ENCODE results near the gene THY1.
"Not testable (repeated sequence)": the region's sequence is repeated elsewhere in the genome, so short reads cannot be mapped to it uniquely, and the experiment has no call there.

THY1 gene

DNA sequence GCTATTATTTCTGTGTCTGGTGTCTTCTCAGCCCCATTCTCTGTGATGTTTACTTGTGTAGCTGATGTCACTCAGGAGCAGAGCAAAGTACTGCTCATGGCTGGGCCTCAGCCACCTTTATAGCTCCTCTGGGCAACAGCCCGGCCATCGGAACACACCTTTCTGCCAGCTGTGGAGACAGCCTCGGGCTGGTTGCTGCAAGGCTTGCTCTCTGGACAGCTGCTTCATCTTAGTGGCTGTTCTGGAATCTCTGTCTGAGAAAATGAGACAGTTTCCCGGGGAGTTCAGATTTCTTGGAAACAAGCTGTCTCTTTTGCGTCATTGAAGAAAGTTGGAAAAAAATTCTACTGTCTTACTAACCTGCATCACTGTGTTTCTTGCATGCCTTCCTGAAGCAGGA is 20.0 kb downstream of the THY1 start:
- Histone ChIP-seq H3K36me3 (ENCODE audit: control insufficient read depth, insufficient read depth, low read length) (no peaks in the 10 kb centered on the region), H3K4me3 (ENCODE audit: low read depth, low read length) (no peak overlapping the region), H3K9ac (ENCODE audit: low read depth, low read length) (no peak overlapping the region), H3K27me3 (ENCODE audit: control insufficient read depth, insufficient read depth, low read length) (no peaks in the 10 kb centered on the region), H3K27ac (ENCODE audit: low read depth, low read length) (no peak overlapping the region), H3K9me3 (ENCODE audit: control insufficient read depth, insufficient read depth, low read length) (0 out of 2 replicates have a peak, but pooled peaks cover 5% of the 10 kb centered on the region), H3K4me1 (ENCODE audit: control insufficient read depth, insufficient read depth, low read length) (no peaks in the 10 kb centered on the region)

DNA sequence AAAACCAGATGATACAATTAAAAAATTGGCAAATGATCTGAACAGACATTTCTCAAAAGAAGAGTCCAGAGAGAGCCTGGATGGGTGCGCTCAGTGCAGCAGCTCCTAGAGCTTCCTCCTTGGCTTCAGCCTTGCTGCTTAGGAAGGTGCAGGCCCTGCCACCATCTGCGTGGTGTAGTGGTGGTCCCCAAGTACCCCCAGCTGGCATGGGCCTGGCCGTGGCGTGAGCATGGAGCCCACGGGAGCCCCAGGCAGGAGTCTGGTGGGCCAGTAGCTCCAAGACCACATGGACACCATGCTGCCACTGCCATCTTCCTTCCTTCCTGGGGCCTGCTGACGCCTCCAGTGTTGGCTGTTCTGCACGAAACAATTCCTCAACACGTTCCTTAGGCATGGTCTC is 20.5 kb downstream of the THY1 start:
- Histone ChIP-seq H3K27ac (ENCODE audit: low read depth, low read length) (no peak overlapping the region), H3K27me3 (ENCODE audit: control insufficient read depth, insufficient read depth, low read length) (no peaks in the 10 kb centered on the region), H3K9ac (ENCODE audit: low read depth, low read length) (no peak overlapping the region), H3K4me3 (ENCODE audit: low read depth, low read length) (no peak overlapping the region), H3K9me3 (ENCODE audit: control insufficient read depth, insufficient read depth, low read length) (0 out of 2 replicates have a peak, but pooled peaks cover 5% of the 10 kb centered on the region), H3K4me1 (ENCODE audit: control insufficient read depth, insufficient read depth, low read length) (no peaks in the 10 kb centered on the region), H3K36me3 (ENCODE audit: control insufficient read depth, insufficient read depth, low read length) (no peaks in the 10 kb centered on the region)

DNA sequence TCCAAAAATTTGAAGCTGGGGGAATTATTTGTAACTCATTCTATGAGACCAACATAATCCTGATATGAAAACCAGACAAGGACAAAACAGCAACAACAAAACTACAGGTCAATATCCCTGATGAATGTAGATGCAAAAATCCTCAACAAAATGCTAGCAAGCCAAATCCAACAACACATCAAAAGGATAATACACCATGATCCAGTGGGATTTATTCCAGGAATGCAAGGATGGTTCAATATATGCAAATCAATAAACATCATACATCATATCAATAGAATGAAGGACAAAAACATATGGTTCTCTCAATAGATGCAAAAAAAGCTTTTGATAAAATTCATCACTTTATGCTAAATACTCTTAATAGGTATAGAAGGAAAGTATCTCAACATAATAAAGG is 22.1 kb downstream of the THY1 start:
- Histone ChIP-seq H3K27me3 (ENCODE audit: control insufficient read depth, insufficient read depth, low read length) (no peaks in the 10 kb centered on the region), H3K9me3 (ENCODE audit: control insufficient read depth, insufficient read depth, low read length) (0 out of 2 replicates have a peak, but pooled peaks cover 5% of the 10 kb centered on the region), H3K27ac (ENCODE audit: low read depth, low read length) (no peak overlapping the region), H3K4me1 (ENCODE audit: control insufficient read depth, insufficient read depth, low read length) (no peaks in the 10 kb centered on the region), H3K9ac (ENCODE audit: low read depth, low read length) (no peak overlapping the region), H3K36me3 (ENCODE audit: control insufficient read depth, insufficient read depth, low read length) (no peaks in the 10 kb centered on the region), H3K4me3 (ENCODE audit: low read depth, low read length) (no peak overlapping the region)

DNA sequence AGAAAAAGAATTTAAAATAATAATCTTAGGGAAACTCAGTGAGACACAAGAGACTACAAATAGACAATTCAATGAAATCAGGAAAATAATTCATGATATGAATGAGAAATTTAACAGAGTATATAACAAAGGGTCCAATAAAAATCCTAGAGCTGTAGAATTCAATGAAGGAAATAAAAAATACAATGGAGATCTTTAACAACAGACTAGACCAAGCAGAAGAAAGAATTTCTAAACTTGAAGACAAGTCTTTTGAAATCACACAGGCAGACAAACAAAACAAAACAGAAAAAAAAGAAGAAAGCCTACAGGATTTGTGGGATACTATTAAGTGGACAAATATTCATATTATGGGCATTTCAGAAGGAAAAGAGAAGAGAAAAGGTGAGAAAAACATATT is 25.2 kb downstream of the THY1 start:
- 0 out of 2 replicates have a peak, but pooled peaks cover 5% of the 10 kb centered on the region for H3K9me3 ChIP-seq (ENCODE audit: control insufficient read depth, insufficient read depth, low read length)
- H3K27me3 ChIP-seq (ENCODE audit: control insufficient read depth, insufficient read depth, low read length): no peaks in the 10 kb centered on the region
- no peaks in the 10 kb centered on the region for H3K4me1 ChIP-seq (ENCODE audit: control insufficient read depth, insufficient read depth, low read length)
- H3K36me3 ChIP-seq (ENCODE audit: control insufficient read depth, insufficient read depth, low read length): no peaks in the 10 kb centered on the region
- H3K4me3 ChIP-seq (ENCODE audit: low read depth, low read length): no peak overlapping the region
- H3K9ac ChIP-seq (ENCODE audit: low read depth, low read length): no peak overlapping the region
- H3K27ac ChIP-seq (ENCODE audit: low read depth, low read length): no peak overlapping the region

DNA sequence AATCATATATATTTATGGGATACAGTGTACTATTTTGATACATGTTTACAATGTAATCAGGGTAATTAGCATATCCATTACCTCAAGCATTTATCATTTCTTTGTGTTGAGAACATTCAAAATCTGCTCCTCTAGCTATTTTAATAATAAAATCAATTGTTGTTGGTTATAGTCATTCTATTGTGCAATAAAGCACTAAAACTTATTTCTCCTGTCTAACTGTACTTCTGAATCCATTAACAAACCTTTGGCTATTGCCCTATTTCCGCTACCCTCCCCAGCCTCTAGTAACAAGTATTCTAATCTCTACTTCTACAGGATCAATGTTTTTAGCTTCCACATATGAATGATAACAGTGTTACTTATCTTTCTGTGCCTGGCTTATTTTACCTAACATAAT is 26.1 kb downstream of the THY1 start:
- no peaks in the 10 kb centered on the region for H3K4me1 ChIP-seq (ENCODE audit: control insufficient read depth, insufficient read depth, low read length)
- no peak overlapping the region for H3K4me3 ChIP-seq (ENCODE audit: low read depth, low read length)
- no peaks in the 10 kb centered on the region for H3K36me3 ChIP-seq (ENCODE audit: control insufficient read depth, insufficient read depth, low read length)
- 0 out of 2 replicates have a peak, but pooled peaks cover 5% of the 10 kb centered on the region for H3K9me3 ChIP-seq (ENCODE audit: control insufficient read depth, insufficient read depth, low read length)
- no peak overlapping the region for H3K9ac ChIP-seq (ENCODE audit: low read depth, low read length)
- no peaks in the 10 kb centered on the region for H3K27me3 ChIP-seq (ENCODE audit: control insufficient read depth, insufficient read depth, low read length)
- no peak overlapping the region for H3K27ac ChIP-seq (ENCODE audit: low read depth, low read length)

DNA sequence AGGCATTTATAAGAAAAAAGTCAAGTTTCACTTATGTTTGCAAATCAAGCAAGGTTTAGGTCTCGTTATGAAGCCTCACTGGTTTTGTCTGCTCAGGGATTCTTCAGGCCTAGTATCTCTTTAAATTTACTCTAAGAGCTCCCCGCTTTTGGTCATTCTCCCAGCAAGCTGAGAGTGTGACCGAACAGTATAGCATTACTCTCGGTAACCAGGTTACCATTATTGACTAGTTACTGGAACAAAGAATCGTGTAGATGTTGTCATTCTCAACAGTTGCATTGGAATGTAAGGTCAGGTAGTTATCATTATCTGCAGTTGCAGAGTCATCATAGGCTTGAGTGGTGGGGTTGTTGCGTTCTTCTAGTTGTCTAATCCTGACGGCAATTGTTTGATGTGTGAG is 31.7 kb downstream of the THY1 start:
- H3K36me3 ChIP-seq (ENCODE audit: control insufficient read depth, insufficient read depth, low read length): no peaks in the 10 kb centered on the region

DNA sequence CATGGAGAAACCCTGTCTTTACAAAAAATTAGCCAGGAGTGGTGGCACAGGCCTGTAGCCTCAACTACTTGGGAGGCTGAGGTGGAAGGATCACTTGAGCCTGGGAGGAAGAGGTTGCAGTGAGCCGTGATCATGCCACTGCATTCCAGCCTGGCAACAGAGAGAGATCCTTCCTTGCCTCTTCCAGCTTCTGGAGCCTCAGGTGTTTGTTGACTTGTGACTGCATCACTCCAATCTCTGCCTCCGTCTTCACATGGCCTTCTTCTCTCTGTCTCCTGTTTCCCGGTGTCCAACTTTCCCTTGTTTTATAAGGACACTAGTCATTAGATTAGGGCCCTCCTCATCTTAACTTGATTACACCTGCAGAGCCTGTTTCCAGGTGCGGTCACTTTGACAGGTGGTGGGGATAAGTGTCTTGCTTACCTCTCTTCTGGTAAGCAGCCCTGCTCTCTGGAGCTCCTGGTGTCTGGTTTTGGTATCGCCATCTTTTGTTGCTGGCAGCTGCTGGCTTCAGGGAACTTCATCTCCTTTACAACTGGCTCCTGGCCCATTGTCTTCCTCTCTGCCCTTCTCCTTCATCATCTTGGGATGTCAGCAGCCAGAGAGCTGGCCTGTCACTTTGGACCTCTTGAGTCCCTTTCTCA is 33.2 kb downstream of the THY1 start:
- H3K4me1 ChIP-seq (ENCODE audit: control insufficient read depth, insufficient read depth, low read length): no peaks in the 10 kb centered on the region
- no peak overlapping the region for H3K9ac ChIP-seq (ENCODE audit: low read depth, low read length)
- H3K36me3 ChIP-seq (ENCODE audit: control insufficient read depth, insufficient read depth, low read length): no peaks in the 10 kb centered on the region
- no peaks in the 10 kb centered on the region for H3K9me3 ChIP-seq (ENCODE audit: control insufficient read depth, insufficient read depth, low read length)
- no peak overlapping the region for H3K27ac ChIP-seq (ENCODE audit: low read depth, low read length)
- no peak overlapping the region for H3K4me3 ChIP-seq (ENCODE audit: low read depth, low read length)
- H3K27me3 ChIP-seq (ENCODE audit: control insufficient read depth, insufficient read depth, low read length): no peaks in the 10 kb centered on the region

More for the DNA sequence above, 31.7 kb downstream of the THY1 start:
- H3K9ac ChIP-seq (ENCODE audit: low read depth, low read length): no peak overlapping the region
- H3K27me3 ChIP-seq (ENCODE audit: control insufficient read depth, insufficient read depth, low read length): no peaks in the 10 kb centered on the region
- H3K27ac ChIP-seq (ENCODE audit: low read depth, low read length): no peak overlapping the region
- no peaks in the 10 kb centered on the region for H3K4me1 ChIP-seq (ENCODE audit: control insufficient read depth, insufficient read depth, low read length)
- no peaks in the 10 kb centered on the region for H3K9me3 ChIP-seq (ENCODE audit: control insufficient read depth, insufficient read depth, low read length)
- no peak overlapping the region for H3K4me3 ChIP-seq (ENCODE audit: low read depth, low read length)

DNA sequence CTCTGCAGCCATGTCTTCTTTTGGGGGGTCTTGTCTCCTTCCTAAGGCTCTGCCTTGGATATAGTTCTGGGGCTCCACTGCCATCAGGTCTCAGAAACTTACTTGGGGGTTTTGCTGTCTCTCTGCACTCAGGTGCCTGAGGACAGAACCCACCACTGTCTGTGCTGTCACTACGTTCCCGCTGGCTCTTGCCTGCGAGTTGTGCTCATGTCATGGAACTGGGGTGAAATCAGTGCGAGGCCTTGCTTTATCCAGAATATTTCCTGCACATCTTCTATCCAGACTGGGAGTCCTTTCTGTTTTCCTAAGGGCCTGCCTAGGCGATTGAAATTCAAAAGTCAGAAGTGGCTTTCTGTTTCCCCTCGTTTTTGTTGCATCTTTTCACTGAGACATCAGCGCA is 34.9 kb downstream of the THY1 start:
- Histone ChIP-seq H3K9me3 (ENCODE audit: control insufficient read depth, insufficient read depth, low read length) (no peaks in the 10 kb centered on the region), H3K36me3 (ENCODE audit: control insufficient read depth, insufficient read depth, low read length) (no peaks in the 10 kb centered on the region), H3K4me1 (ENCODE audit: control insufficient read depth, insufficient read depth, low read length) (no peaks in the 10 kb centered on the region), H3K9ac (ENCODE audit: low read depth, low read length) (no peak overlapping the region), H3K27ac (ENCODE audit: low read depth, low read length) (no peak overlapping the region), H3K4me3 (ENCODE audit: low read depth, low read length) (no peak overlapping the region), H3K27me3 (ENCODE audit: control insufficient read depth, insufficient read depth, low read length) (peaks cover 3% of the 10 kb centered on the region; the same call in 1 of the 2 replicates)

DNA sequence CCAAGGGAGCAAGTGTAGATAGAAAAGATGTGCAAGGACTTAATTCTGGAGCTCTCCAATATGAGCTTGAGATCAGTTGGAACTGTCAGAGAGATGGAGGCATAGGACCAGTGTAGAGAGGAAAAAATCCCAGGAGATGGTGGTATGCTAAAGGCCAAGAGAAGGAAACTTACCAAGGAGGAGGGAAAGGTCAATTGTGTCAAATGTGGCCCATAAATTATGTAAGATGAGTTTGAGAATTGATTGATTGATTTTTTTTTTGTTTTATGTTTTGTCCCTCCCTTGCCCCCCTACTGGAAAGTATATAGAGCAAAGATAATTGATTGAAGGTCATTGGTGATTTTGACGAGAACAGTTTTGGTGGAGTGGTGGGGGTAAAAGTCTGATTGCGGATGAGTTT is 38.6 kb downstream of the THY1 start:
- H3K27ac ChIP-seq (ENCODE audit: low read depth, low read length): no peak overlapping the region
- no peak overlapping the region for H3K4me3 ChIP-seq (ENCODE audit: low read depth, low read length)
- H3K9me3 ChIP-seq (ENCODE audit: control insufficient read depth, insufficient read depth, low read length): no peaks in the 10 kb centered on the region
- no peaks in the 10 kb centered on the region for H3K36me3 ChIP-seq (ENCODE audit: control insufficient read depth, insufficient read depth, low read length)
- peaks cover 16% of the 10 kb centered on the region for H3K4me1 ChIP-seq (ENCODE audit: control insufficient read depth, insufficient read depth, low read length)
- no peak overlapping the region for H3K9ac ChIP-seq (ENCODE audit: low read depth, low read length)
- H3K27me3 ChIP-seq (ENCODE audit: control insufficient read depth, insufficient read depth, low read length): peaks cover 19% of the 10 kb centered on the region

DNA sequence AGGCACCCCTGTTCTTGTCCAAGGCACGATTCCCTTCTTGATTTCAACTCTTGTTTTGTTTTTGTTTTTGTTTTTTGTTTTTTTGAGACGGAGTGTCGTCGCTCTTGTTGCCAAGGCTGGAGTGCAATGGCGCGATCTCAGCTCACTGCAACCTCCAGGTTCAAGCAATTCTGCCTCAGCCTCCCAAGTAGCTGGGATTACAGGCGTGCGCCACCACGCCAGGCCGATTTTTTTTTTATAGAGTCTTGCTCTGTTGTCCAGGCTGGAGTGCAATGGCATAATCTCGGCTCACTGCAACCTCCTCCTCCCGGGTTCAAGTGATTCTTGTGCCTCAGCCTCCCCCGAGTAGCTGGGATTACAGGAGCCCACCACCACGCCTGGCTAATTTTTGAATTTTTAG is 40.5 kb downstream of the THY1 start:
- H3K36me3 ChIP-seq (ENCODE audit: control insufficient read depth, insufficient read depth, low read length); H3K4me3 ChIP-seq (ENCODE audit: low read depth, low read length); H3K27ac ChIP-seq (ENCODE audit: low read depth, low read length); H3K9ac ChIP-seq (ENCODE audit: low read depth, low read length); H3K9me3 ChIP-seq (ENCODE audit: control insufficient read depth, insufficient read depth, low read length): not testable (repeated sequence)
- peaks cover 33% of the 10 kb centered on the region for H3K4me1 ChIP-seq (ENCODE audit: control insufficient read depth, insufficient read depth, low read length)
- H3K27me3 ChIP-seq (ENCODE audit: control insufficient read depth, insufficient read depth, low read length): peaks cover 20% of the 10 kb centered on the region

DNA sequence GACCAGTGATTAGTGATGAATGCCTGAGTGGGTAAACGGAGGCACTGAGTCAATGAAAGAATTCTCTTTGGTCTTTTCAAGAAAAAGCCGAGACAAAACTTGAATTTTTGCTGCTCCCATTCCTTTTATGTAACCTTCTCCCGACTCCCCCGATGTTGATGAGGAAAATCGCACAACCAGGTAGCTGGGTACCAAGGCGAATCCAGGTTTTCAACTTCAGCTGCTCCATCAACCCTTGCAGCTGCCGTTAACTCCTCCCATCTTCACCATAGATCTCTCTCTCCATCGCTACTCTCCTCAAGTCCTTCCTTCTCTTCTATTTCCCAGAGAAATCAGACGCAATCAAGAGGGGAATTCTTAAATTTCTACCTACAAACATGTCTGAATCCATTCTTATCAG is 40.9 kb downstream of the THY1 start:
- Histone ChIP-seq H3K27ac (ENCODE audit: low read depth, low read length) (no peak overlapping the region), H3K36me3 (ENCODE audit: control insufficient read depth, insufficient read depth, low read length) (no peaks in the 10 kb centered on the region), H3K9me3 (ENCODE audit: control insufficient read depth, insufficient read depth, low read length) (no peaks in the 10 kb centered on the region), H3K9ac (ENCODE audit: low read depth, low read length) (0 out of 2 replicates have a peak overlapping the region, but pooled peaks have one; percentile 9), H3K27me3 (ENCODE audit: control insufficient read depth, insufficient read depth, low read length) (peaks cover 20% of the 10 kb centered on the region), H3K4me3 (ENCODE audit: low read depth, low read length) (peak overlapping the region; percentile 63), H3K4me1 (ENCODE audit: control insufficient read depth, insufficient read depth, low read length) (peaks cover 37% of the 10 kb centered on the region)
